Astrocyte (in vitro differentiated cells and primary cell): ENCODE data around the gene ST3GAL4. TPM values are rescaled to one million over a fixed set of nuclear protein-coding genes. Genes with fewer than 3 reads are reported as not detected.

ENCODE experiments used
- DNase-seq: peaks from one replicate; pipeline ENCODE4 v3.0.0-alpha.2; 2010; ENCODE audit warnings: low read depth
- FAIRE-seq: peaks from 2 replicates; lab custom pipeline; 2011; peaks lifted over from hg19 to GRCh38; lab: Jason Lieb, UNC
- H2AFZ ChIP-seq: 2 replicates; pipeline ENCODE4 v1.6.0; 2012; ENCODE audit warnings: low read depth, low read length, inconsistent platforms
- H3K27ac ChIP-seq: 2 replicates; pipeline ENCODE4 v1.5.1; 2011; ENCODE audit warnings: low read depth, low read length, inconsistent platforms
- H3K27me3 ChIP-seq: 2 replicates; pipeline ENCODE4 v1.6.0; 2011; ENCODE audit warnings: low read length, inconsistent platforms; ENCODE audit not compliant: insufficient read depth
- H3K36me3 ChIP-seq: 2 replicates; pipeline ENCODE4 v1.5.1; 2011; ENCODE audit warnings: low read length, inconsistent platforms; ENCODE audit not compliant: insufficient read depth
- H3K4me1 ChIP-seq: 2 replicates; pipeline ENCODE4 v1.5.1; 2011; ENCODE audit warnings: low read length, inconsistent platforms; ENCODE audit not compliant: insufficient read depth
- H3K4me2 ChIP-seq: 2 replicates; pipeline ENCODE4 v1.6.0; 2012; ENCODE audit warnings: low read length, inconsistent platforms
- H3K4me3 ChIP-seq: 2 replicates; pipeline ENCODE4 v1.5.1; 2011; ENCODE audit warnings: low read depth, mild to moderate bottlenecking, low read length, inconsistent platforms; ENCODE audit not compliant: insufficient read depth
- H3K79me2 ChIP-seq: 2 replicates; pipeline ENCODE4 v1.6.0; 2012; ENCODE audit warnings: mild to moderate bottlenecking, low read length, inconsistent platforms; ENCODE audit not compliant: insufficient read depth
- H3K9ac ChIP-seq: 2 replicates; pipeline ENCODE4 v1.6.0; 2012; ENCODE audit warnings: mild to moderate bottlenecking, low read length, inconsistent platforms
- H3K9me3 ChIP-seq: 2 replicates; pipeline ENCODE4 v1.5.1; 2012; ENCODE audit warnings: low read depth, mild to moderate bottlenecking, low read length, inconsistent platforms; ENCODE audit not compliant: insufficient read depth
- H4K20me1 ChIP-seq: 2 replicates; pipeline ENCODE4 v1.6.0; 2012; ENCODE audit warnings: low read length, inconsistent platforms; ENCODE audit not compliant: insufficient read depth
- H3K27ac Mint-ChIP-seq: one replicate; pipeline ENCODE4 v1.8.0; 2021; ENCODE audit warnings: mild to moderate bottlenecking, mixed read lengths; ENCODE audit not compliant: unreplicated experiment
- H3K27me3 Mint-ChIP-seq: one replicate; pipeline ENCODE4 v1.8.0; 2021; ENCODE audit warnings: low read depth, mixed read lengths; ENCODE audit not compliant: unreplicated experiment
- H3K36me3 Mint-ChIP-seq: one replicate; pipeline ENCODE4 v1.8.0; 2021; ENCODE audit warnings: low read depth, mixed read lengths; ENCODE audit not compliant: unreplicated experiment
- H3K4me1 Mint-ChIP-seq: one replicate; pipeline ENCODE4 v1.8.0; 2021; ENCODE audit warnings: low read depth, mixed read lengths; ENCODE audit not compliant: unreplicated experiment
- H3K4me3 Mint-ChIP-seq: one replicate; pipeline ENCODE4 v1.8.0; 2021; ENCODE audit warnings: mild to moderate bottlenecking, moderate library complexity, mixed read lengths; ENCODE audit not compliant: unreplicated experiment
- H3K9me3 Mint-ChIP-seq: one replicate; pipeline ENCODE4 v1.8.0; 2021; ENCODE audit warnings: mild to moderate bottlenecking, mixed read lengths; ENCODE audit not compliant: unreplicated experiment
- CTCF ChIP-seq: IDR thresholded peaks from 2 replicates; pipeline ENCODE4 v1.5.1; 2011; ENCODE audit warnings: low read depth, mild to moderate bottlenecking, inconsistent platforms, low read length, moderate library complexity; ENCODE audit not compliant: insufficient read depth
- EZH2 ChIP-seq: IDR thresholded peaks from 2 replicates; pipeline ENCODE4 v1.6.1; 2012; ENCODE audit warnings: mild to moderate bottlenecking, low read length, inconsistent platforms; ENCODE audit not compliant: insufficient read depth
- total RNA-seq: library from RNA; stranded (reverse); gene quantifications from 2 replicates; pipeline ENCODE4 v1.2.1, GENCODE V29; 2021

ST3GAL4 gene
- total RNA-seq, 1 donor from 2014 or later: 12.2 TPM

- peaks cover 1% of the 10 kb centered on the region for H3K9me3 Mint-ChIP-seq
- H3K4me3 Mint-ChIP-seq: no peak overlapping the region
- Histone ChIP-seq H3K4me2 (peak overlapping the region; percentile 35), H3K27ac (peak overlapping the region; percentile 12), H4K20me1 (peaks cover 4% of the 10 kb centered on the region), H3K27me3 (no peaks in the 10 kb centered on the region), H3K79me2 (no peaks in the 10 kb centered on the region), H3K36me3 (no peaks in the 10 kb centered on the region), H3K4me1 (peaks cover 23% of the 10 kb centered on the region), H3K4me3 (no peak overlapping the region), H2AFZ (no peak overlapping the region), H3K9me3 (no peaks in the 10 kb centered on the region), H3K9ac (peak overlapping the region; percentile 22)
- DNase-seq: peak; percentile 82
- peaks cover 44% of the 10 kb centered on the region for H3K4me1 Mint-ChIP-seq
- TF ChIP-seq CTCF (no peak), EZH2 (no peak)
- FAIRE-seq: peak; percentile 62
- peak overlapping the region; percentile 6 for H3K27ac Mint-ChIP-seq
- no peaks in the 10 kb centered on the region for H3K27me3 Mint-ChIP-seq
- H3K36me3 Mint-ChIP-seq: peaks cover 8% of the 10 kb centered on the region
Measured at GRCh38 chr11:126332221-126332711, 23.2 kb upstream of the ST3GAL4 start.

DNA sequence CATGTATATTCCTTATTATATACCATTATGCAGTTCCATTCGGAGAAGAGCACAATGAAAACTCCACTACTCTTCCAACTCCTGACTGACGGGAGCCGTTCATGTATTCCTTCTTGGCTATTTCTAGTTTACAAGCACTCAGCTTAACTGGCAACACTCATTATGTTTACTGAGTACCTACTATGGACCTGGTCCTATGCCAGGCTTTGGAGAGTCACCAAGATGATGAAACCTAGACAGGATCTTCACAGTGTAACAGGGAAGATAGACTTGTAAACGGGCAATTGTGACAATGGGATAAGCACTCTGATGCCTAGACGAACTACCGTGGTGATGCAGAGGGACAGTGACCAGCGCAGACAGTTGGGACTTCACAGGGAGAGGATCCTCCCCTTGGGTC is 22.3 kb upstream of the ST3GAL4 start:
- no peak for DNase-seq
- Histone ChIP-seq H3K4me1 (peaks cover 23% of the 10 kb centered on the region), H3K4me2 (no peak overlapping the region), H3K9ac (no peak overlapping the region), H3K36me3 (no peaks in the 10 kb centered on the region), H3K4me3 (no peak overlapping the region), H3K27me3 (no peaks in the 10 kb centered on the region), H3K79me2 (no peaks in the 10 kb centered on the region), H2AFZ (no peak overlapping the region), H3K27ac (no peak overlapping the region), H3K9me3 (no peaks in the 10 kb centered on the region), H4K20me1 (peaks cover 4% of the 10 kb centered on the region)
- H3K36me3 Mint-ChIP-seq: peaks cover 8% of the 10 kb centered on the region
- TF ChIP-seq CTCF (no peak), EZH2 (no peak)
- H3K4me3 Mint-ChIP-seq: no peak overlapping the region
- H3K4me1 Mint-ChIP-seq: peaks cover 44% of the 10 kb centered on the region
- no peaks in the 10 kb centered on the region for H3K27me3 Mint-ChIP-seq
- peaks cover 1% of the 10 kb centered on the region for H3K9me3 Mint-ChIP-seq
- H3K27ac Mint-ChIP-seq: peak overlapping the region; percentile 56
- FAIRE-seq: no peak

GRCh38 chr11:126334659-126335462 is 20.6 kb upstream of the ST3GAL4 start:
- no peak overlapping the region for H3K27ac ChIP-seq
- Mint-ChIP-seq H3K27me3 (no peaks in the 10 kb centered on the region), H3K36me3 (peaks cover 9% of the 10 kb centered on the region), H3K27ac (peak overlapping the region; percentile 79), H3K4me3 (no peak overlapping the region), H3K9me3 (peaks cover 3% of the 10 kb centered on the region), H3K4me1 (peaks cover 44% of the 10 kb centered on the region)
- no peaks in the 10 kb centered on the region for H3K27me3 ChIP-seq
- FAIRE-seq (peak; percentile 73), DNase-seq (peak; percentile 65)
- TF ChIP-seq EZH2: no peak
- TF ChIP-seq CTCF: no peak
- no peaks in the 10 kb centered on the region for H3K79me2 ChIP-seq
- H3K9me3 ChIP-seq: no peaks in the 10 kb centered on the region
- H3K9ac ChIP-seq: no peak overlapping the region
- no peak overlapping the region for H3K4me3 ChIP-seq
- H2AFZ ChIP-seq: no peak overlapping the region
- peaks cover 4% of the 10 kb centered on the region for H4K20me1 ChIP-seq
- H3K4me2 ChIP-seq: peak overlapping the region; percentile 11
- H3K4me1 ChIP-seq: peaks cover 23% of the 10 kb centered on the region
- no peaks in the 10 kb centered on the region for H3K36me3 ChIP-seq
